HG02885 (cell line): Measurements from ENCODE around the gene TSPOAP1.
"Not testable (repeated sequence)": the region's sequence is repeated elsewhere in the genome, so short reads cannot be mapped to it uniquely, and the experiment has no call there.

Experiments
- ATAC-seq: cut with Tn5 transposase; IDR thresholded peaks from one replicate; pipeline ENCODE4 v1.9.1; 2021; ENCODE audit warnings: mild to moderate bottlenecking; ENCODE audit not compliant: unreplicated experiment, poor library complexity

The TSPOAP1 gene

DNA sequence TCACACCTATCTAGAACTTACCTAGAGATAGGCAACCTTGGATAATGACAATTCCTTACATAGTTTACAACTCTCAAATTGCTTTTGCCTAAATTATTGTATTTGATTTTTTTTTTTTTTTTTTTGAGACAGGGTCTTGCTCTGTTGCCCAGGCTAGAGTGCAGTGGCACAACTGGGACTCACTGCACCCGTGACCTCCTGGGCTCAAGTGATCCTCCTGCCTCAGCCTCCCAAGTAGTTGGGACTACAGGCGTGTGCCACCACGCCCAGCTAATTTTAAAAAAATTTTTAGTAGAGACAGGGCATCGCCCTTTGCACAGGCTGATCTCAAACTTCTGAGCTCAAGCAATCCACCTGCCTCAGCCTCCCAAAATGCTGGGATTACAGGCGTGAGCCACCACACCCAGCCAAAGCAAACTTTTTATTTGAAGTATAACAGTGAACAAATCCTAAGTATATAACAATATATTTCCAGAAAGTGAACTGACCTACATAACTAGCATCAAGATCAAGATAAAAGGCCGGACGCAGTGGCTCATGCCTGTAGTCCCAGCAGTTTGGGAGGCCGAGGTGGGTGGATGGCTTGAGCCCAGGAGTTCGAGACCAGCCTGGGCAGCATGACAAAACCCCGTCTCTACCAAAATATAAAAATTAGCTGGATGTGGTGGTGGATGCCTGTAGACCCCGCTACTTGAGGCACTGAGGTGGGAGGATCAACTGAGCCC is 12.7 kb upstream of the TSPOAP1 start:
- ATAC-seq = not testable (repeated sequence)

DNA sequence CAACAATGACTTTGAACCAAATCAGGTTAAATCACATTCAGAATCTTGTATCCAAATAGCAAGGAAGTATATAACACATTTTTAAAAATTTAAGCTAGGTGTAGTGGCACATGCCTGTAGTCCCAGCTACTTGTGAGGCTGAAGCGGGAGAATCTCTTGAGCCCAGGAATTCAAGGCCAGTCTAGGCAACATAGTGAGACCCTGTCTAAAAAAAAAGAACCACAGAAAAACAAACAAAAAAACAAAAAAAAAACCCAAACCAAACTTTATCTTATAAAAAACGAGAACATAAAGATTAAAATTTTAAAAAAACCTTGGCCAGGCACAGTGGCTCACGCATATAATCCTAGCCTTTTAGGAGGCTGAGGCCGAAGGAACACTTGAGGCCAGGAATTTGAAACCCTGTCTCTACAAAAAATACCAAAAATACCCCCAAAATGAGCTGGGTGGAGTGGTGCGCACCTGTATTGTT is 11.8 kb upstream of the TSPOAP1 start:
- ATAC-seq = no peak

DNA sequence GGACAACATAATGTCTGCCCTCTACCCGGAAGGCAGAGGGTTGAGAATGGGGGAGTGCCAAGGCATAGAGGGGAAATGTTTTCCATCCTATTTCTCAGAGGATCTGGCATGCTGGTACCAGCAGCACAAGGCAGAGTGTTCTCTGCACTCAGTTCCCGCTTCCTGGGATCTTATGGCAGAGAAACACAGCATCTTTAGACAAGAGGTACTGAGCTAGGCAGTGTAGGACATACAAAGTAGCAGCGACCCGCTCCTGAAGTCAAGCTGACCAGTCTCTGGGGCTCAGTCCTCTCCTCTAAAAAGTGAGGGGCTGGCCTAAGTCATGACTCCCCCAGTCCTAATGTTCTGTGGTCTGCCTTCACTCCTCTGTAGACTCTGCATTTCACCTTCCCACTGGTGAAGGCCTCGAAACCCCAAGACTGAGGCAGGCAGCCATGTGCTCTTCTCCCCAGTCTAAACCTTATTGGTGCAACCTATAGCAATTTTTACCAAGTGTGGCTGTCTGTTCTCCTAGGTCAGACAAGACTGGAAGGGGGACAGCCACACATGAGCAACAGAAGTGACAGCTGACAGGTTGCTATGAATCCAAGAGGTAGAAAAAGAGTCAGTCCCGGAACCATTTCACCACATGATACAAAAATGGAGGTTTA is 11.3 kb upstream of the TSPOAP1 start:
- ATAC-seq = no peak

DNA sequence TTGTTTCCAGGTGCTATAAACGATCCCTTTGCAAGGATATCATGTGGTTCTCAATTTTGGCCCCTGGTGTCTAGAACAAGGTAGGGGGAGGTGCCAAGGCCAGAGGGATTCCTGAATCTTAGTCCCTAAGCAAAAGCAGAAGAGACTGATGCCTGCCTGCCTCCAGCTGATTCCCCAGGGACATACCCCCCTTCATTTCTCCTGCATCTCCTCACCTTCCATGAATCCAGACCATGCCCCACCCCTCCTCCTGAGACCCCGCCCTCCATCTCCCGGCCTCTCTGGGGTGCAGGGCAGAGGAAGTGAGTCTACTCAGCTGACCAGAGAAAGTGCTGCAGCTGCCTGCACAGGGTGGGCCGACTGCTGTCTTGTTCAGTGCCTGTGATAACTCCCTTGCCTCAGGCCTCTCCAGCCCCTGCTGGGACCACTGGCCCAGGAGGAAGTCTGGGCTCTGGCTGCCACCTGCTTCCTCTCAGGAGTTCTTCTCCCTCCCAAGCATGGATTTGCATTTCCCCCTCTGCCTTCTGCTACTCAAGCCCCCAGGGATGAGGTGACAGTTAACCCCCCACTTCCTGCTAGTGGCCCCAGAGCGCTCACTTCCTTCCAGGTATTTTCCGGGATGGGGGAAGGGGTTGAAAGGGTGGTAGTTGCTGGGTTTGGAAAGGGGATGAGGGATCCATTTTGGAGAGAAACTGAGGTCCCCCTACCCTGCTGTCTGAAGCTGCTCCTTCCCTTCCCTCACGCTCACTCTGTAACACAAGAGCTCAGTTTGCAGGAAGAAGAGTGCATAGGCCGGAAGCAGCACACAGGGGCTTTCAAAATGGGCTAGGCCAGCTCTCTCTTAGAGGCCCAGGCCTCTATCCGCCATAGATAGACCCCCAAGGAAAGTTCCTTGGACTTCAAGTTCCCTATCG is 10.5 kb upstream of the TSPOAP1 start:
- ATAC-seq = peak; percentile 36

DNA sequence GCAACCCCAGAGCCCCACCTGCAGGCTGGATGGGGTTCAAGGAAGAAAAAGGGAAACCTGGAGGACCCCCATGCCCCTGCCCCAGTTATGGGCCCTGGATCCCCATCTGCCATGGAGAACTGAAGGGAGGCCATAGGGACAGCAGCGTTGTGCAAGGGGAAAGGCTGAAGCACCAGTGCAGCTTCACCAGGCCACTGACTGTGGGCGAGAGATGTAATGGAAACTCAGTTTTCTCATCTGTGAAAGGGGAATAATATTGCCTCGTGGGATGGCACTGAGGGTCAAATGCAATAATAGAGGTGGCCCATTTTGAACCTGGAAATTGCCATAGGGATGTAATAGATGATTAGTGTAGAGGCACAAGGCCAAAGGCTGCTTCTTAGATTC is 9.9 kb upstream of the TSPOAP1 start:
- no peak for ATAC-seq

DNA sequence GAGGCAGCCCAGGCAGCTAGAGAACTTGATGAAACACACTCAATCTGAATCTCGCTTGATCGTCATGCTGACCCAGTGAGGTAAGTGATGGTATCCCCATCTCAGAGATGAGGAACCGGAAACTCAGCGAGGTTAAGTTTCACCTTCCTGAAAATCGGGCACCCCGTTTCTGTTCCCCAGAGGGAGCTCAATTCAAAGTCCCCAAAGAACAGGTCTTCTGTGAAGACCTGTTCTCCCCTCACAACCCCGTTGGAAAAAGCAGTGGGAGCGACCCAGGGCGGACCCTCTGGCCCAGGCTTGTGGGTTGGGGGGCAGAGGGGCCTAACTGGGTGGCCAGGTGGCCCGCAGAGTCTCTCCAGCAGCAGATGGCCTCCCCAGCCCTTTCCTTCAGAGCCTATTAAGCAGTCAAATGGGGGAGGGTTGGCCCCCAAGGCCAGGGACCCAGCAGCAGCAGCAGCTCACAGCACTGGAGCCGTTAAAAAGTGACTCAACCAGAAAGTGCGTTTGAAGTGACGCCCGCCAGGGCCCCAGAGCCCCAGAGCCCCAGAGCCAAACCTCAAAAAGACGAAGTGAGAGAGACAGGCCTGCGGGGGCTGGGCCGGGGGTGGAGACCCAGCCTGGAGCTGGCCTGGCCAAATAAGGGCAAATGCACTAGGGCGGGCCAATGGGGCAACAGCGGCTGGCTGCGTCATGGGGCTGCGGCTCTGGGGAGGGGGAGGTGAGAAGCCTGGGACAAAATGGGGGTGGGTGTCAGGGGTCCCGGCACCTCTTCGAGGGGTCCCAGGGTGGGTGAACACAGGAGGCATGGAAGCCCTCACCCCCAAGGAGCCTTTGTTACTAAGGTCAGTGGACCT is 9.2 kb upstream of the TSPOAP1 start:
- peak; percentile 63 for ATAC-seq

DNA sequence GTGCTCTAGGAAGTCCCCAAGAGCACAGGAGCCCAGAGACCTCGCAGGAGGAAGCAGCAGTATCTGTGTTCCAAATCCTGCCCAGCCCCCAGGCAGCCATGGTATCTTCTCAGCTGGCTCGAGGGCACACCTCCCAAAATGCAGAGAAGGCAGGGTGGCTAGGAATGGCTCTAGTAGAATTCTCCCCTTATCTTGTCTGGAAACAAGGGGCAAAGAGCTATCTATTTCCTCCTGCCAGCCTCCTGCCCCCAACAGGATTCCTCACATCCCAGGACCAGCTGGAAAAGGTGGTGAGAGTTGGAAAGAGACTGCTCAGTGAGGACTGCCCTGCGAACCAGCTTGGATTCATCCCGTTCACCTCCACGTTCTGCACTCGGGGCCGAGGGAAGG is 8.6 kb upstream of the TSPOAP1 start:
- ATAC-seq = no peak

DNA sequence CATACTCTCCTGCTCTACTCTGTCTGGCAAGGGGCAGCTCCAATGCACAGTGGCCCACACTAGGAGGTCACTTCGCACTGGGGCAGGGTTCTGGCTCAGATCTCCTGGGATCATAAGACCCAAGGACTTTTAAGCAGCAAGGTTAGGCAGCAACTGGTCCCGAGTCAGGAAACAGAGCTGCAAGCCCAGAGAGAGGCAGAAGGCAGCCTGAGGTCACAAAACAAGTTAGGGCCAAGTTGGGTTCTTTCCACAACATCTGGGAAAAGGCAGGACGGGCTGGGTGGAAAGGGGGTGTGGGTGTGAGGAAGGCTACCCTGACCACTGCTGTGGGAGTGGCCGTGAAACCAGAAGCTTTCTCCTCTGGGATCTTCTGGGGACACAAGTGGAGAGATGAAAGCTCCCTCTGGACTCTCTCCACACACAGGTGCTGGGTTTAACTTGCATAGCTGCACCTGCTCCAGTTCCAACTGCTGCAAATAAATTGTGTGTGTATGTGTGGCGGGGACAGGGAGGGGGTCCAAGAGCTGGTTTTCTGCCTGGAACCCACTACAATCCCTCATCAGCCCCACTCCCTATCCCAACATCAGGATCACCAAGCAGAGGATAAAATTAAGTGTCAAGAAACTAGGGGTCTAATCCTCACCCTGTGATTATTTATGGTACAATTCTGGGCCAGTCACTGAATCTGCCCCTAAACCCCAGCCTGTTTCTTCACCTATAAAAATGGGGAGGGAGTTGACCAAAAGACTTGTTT is 8.0 kb upstream of the TSPOAP1 start:
- no peak for ATAC-seq

DNA sequence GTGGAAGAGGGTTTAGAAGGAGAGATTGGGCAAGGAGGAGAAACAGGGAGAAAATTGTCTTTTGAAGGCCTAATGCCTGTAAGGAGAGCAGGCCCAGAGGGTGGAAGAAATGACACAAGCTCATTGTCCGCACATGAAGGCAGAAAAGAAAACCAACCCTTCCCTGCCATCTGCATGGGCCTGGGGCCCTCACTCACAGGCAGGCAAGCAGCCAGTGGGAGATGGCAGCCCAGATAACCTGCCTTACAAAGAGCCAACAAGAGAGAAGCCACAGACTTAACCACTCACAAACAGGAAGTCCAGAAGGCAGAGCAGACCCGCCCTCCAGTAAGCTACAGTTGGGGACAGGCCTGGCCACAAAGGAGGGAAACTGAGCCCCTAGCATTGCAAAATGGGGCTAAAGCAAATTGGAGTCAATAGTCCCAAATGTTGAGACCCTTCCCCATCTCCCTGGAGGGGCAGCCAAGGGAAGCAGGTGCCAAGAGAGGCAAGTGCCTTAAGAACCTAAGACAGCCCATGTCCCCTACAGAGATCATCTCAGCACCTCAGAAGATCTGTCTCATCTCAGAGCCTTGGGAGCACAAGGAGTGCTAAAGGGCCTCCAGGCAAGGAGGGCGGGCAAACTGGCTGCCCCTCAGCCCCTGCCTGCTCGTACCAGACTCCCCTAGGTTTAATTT is 7.3 kb upstream of the TSPOAP1 start:
- ATAC-seq = peak; percentile 17

DNA sequence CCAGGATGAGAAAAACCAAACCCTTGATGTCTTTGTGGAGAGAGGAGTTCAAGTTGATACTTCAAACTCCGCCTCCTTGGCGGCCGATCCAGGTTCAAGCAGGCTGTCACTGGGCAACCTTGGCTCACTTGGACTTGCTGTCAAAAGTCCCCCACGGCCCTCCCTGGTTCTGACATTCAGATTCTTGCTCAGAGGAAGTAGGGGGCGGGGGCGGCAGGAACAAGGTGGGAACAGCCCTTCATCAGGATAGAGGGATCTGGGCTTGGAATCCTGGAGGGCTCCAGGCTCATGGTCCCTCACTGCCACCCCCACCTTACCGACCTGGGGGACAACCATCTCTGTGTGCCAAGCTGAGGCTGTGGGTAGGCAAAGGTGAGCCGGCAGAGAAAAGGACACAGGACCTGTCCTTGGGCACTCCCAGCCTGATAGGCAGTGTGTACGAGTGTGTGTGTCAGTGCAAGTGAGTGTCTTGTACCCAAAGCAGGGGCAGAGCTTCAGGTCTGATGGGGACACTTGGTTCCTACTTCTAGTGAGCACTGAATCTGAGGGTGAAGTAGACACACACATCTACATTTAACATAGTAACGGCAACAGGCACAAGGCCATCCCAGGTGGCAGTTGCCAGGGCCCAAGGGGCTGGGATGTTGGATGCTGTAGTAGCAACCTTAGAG is 6.6 kb upstream of the TSPOAP1 start:
- ATAC-seq = no peak

DNA sequence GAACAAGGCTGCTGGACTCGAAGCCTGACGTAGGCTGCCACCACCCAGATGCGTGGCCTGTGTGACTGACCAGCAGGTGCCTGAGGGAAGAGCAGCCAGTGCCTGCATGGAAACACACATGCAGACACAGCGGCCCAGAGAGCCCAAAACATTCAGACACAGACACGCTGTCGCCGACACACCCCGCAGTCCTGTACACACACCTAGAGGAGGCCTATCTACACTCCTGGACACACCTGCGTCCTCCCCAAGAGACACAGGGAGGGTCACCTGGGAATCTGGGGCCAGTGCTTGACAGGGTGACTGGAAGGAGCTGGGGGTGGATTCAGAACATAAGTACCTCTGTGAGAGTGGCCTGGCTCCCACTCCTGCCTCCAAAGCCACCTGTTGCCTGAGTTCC is 6.1 kb upstream of the TSPOAP1 start:
- no peak for ATAC-seq

DNA sequence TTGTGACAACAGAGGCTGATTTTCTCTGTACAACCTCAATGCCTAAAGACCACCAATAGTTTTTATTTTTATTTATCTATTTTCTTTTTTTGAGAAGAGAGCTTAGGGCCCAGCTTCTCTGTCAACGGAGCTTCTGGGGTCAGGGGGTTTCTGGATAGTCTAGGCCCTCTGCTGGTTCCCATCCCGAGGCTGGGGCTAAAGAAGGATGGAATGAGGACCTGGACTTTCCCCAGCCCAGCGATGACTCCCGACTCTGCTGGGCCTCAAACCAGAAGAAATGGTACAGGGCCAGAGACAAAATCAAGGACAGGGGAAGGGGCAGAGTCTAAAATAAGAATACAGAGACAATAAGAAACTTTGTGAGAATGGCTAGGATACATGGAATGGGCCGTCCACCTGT is 5.7 kb upstream of the TSPOAP1 start:
- no peak for ATAC-seq

DNA sequence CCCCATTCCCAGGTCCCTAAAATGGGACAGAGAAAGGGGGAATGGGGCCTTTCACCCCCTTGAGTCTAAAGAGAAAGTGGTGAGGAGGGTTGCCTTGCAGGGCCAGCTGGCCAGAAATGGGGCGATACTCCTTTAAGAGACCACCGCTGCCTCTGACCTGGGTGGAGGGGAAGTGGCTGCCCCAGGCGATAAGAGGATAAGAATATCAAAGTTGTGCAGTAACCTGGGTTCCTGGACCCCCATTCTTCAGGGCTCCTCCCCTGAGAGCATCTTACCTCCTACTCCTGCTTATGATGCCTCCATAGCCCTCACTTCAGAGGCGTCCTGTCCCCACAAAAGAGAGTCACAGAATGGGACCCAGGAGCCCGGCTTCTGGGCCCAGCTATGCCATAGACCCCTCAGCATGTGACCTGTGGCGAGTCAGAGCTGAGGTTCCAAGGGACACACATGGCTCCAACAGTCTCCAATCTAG is 5.2 kb upstream of the TSPOAP1 start:
- ATAC-seq = no peak

DNA sequence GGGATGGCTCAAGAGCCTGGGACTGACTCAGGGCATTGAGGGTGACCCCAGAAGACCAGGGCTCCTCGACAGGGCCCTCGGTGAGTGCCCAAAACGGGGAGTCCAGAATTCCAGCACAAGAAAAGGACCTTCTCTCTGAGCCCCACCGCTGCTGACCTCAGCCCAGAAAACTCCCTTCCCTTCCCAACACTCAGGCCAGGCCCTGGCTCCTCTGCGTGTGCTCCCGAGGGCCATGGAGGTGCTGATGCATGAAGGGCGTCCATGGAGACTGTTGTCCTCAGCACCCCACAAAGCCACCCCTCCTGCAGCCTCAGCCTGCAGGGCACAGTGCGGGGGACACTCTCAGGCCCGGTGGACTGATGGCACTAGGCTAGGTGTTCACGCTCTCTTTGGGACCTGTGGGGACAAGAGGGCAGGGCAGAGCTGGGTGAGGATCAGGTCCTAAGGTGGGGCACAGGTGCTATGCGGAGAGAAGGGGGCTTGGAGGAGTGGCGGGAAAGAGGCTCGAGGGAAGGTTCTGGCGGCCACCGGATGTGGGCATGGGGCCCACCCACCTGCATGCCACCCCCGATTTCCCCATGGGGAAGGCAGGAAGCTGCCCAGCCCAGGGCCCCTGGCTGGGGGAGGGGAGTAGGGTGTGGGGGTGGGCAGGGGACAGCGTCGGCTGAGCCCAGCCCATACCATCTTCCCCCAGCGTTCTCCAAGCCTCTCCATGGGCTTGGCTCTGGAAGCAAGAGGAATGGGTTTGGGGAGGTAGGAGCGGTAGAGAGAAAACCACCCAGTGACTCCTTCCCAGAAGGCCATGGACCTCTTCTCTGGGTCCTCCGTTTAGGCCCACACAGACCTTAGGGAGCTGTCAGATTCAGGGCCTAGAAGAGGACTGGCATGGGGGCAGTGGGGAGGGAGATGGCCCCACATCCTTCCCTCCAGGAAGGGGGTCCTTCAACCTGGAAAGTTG is 4.5 kb upstream of the TSPOAP1 start:
- ATAC-seq = no peak

DNA sequence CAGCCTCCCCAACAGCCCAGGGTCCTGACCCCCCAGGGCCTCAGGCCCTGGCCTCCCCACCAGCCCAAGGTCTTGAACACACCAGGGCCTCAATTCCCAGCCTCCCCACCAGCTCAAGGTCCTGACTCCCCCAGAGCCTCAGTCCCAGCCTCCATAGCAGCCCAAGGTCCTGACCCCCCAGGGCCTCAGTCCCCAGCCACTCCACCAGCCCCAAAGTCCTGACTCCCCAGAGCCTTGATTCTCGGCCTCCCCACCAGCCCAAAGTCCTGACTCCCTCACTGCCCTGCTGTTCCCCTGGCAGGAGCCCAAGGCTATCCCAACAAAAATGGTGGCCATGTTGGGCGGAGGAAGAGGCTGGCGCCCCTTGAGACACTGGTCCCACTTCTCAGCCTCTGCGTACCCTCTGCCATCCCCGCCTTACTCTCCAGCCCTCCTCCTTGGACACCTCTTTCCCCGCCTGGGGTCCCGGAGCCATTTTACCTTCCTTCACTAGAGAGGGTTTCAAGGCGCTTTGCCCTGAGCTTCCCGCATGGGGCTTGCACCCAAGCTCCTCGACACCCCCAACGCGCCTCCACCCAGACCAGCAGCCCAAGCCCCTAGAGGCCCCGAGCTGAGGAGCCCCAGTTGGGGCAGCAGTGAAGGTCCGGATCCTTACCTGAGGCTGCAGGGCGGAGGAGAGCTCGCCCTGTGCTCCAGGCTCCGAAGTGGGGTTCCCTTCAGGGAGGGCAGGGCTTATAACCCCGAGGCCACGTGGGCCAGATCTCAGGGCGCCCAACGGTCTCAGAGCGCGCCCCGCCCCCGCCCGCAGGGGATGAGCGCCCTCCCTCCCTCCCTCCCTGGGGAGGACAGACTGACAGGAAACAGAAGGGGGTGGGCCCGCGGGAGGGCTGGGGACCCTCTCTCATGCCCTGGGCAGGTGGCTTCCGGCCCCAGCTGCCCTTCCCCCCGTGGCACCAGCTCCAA is 3.5 kb upstream of the TSPOAP1 start:
- ATAC-seq = peak; percentile 14
